A673 (cell line): ENCODE data around the gene NR2F2. TPM values are rescaled to one million over a fixed set of nuclear protein-coding genes. Genes with fewer than 3 reads are reported as not detected.

Experiments used
- BruUV-seq: library from RNA; stranded (reverse); fragments of 400-500 nt; replicated peaks from 2 replicates; lab custom pipeline; 2021; lab: Mats Ljungman, UMichigan
- CTCF ChIA-PET: fragments of 300-600 bp; sonication (Branson Sonifier 250); formaldehyde crosslinking; loops from one replicate; lab custom pipeline; 2022; ENCODE audit warnings: antibody characterized with exemption; lab: Charles Lee
- POLR2A ChIA-PET: fragments of 300-600 bp; sonication (Branson Sonifier 250); formaldehyde crosslinking; loops from one replicate; lab custom pipeline; 2022; ENCODE audit warnings: antibody characterized with exemption; ENCODE audit not compliant: low non-redundant PET; lab: Charles Lee
- DNase-seq: peaks from one replicate; pipeline ENCODE4 v3.0.0-alpha.2; 2015; ENCODE audit warnings: low spot score
- H3K27ac ChIP-seq: fragments of 200-600 bp; sonication (generic); 2 replicates; pipeline ENCODE4 v1.5.1; 2016; ENCODE audit warnings: mixed run types, low read depth, mild to moderate bottlenecking, mixed read lengths, antibody characterized with exemption, low read length; ENCODE audit not compliant: poor library complexity, severe bottlenecking
- H3K27me3 ChIP-seq: fragments of 200-600 bp; sonication (generic); replicated peaks from 2 replicates; pipeline ENCODE4 v1.6.1; 2017; ENCODE audit warnings: mixed run types, low read depth, mild to moderate bottlenecking, mixed read lengths, antibody characterized with exemption, low read length; ENCODE audit not compliant: insufficient read depth, poor library complexity
- H3K36me3 ChIP-seq: fragments of 200-600 bp; sonication (generic); 2 replicates; pipeline ENCODE4 v1.6.1; 2016; ENCODE audit warnings: mixed run types, mild to moderate bottlenecking, mixed read lengths, antibody characterized with exemption, low read length; ENCODE audit not compliant: insufficient read depth, poor library complexity, severe bottlenecking
- H3K4me1 ChIP-seq: fragments of 200-600 bp; sonication (generic); 2 replicates; pipeline ENCODE4 v1.6.1; 2017; ENCODE audit warnings: mixed run types, mild to moderate bottlenecking, mixed read lengths, antibody characterized with exemption, low read length; ENCODE audit not compliant: insufficient read depth, poor library complexity, severe bottlenecking
- H3K4me3 ChIP-seq: fragments of 200-600 bp; sonication (generic); 2 replicates; pipeline ENCODE4 v1.5.1; 2016; ENCODE audit warnings: low read depth, mixed run types, mild to moderate bottlenecking, mixed read lengths, low read length; ENCODE audit not compliant: poor library complexity, severe bottlenecking
- H3K9me3 ChIP-seq: fragments of 200-600 bp; sonication (generic); 2 replicates; pipeline ENCODE4 v1.6.1; 2016; ENCODE audit warnings: mixed run types, low read depth, mild to moderate bottlenecking, mixed read lengths, antibody characterized with exemption, low read length; ENCODE audit not compliant: poor library complexity, severe bottlenecking
- EZH2 ChIP-seq: fragments of 200-600 bp; sonication (generic); IDR thresholded peaks from 2 replicates; pipeline ENCODE4 v1.6.1; 2017; ENCODE audit warnings: borderline replicate concordance, low read depth, mild to moderate bottlenecking, mixed read lengths, antibody characterized with exemption, low read length; ENCODE audit not compliant: poor library complexity, severe bottlenecking
- intact Hi-C: fragments of 100-400 bp; cut with micrococcal nuclease; formaldehyde crosslinking; loops from one replicate; pipeline ENCODE4 v1.10.0; 2022; ENCODE audit not compliant: unreplicated experiment
- total RNA-seq: library from RNA; stranded (reverse); gene quantifications from 2 replicates; pipeline ENCODE4 v1.2.3, GENCODE V29; 2021
- TF ChIP-seq, protein P1 (sequence below): fragments of 300-800, 200-600 bp; sonication (generic); conservative IDR thresholded peaks from 2 replicates; pipeline ENCODE4 v1.5.1; 2017; ENCODE audit warnings: low read depth, mild to moderate bottlenecking, antibody characterized with exemption, low read length, moderate library complexity, mixed read lengths

The NR2F2 gene
- total RNA-seq, 1 experiment from 2014 or later: 106 TPM

DNA sequence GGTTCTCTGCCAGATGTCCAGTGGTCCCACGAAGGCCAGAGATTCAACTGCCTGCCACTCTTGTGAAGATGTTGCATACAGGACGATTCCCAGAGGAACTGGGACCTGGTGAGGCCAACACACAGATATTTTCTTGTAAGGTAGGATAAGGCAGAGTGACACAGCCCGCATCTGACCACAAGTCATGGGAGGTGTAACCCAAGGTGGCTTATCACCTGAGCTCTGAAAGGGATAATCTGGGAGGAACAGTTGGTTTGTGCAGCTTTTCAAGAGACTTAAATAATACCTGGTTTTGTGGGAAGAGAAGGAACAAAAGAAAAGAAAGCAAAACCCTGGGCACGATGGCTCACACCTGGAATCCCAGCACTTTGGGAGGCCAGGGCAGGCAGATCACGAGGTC, 39.8 kb upstream of the NR2F2 start:
- Histone ChIP-seq H3K27ac (no peak overlapping the region), H3K4me1 (no peaks in the 10 kb centered on the region), H3K36me3 (no peaks in the 10 kb centered on the region), H3K27me3 (no peaks in the 10 kb centered on the region), H3K9me3 (no peaks in the 10 kb centered on the region), H3K4me3 (no peak overlapping the region)
- CTCF ChIA-PET: no interaction called here
- intact Hi-C loops: no loop called here
- POLR2A ChIA-PET: no interaction called here
- TF ChIP-seq, protein P1, sequence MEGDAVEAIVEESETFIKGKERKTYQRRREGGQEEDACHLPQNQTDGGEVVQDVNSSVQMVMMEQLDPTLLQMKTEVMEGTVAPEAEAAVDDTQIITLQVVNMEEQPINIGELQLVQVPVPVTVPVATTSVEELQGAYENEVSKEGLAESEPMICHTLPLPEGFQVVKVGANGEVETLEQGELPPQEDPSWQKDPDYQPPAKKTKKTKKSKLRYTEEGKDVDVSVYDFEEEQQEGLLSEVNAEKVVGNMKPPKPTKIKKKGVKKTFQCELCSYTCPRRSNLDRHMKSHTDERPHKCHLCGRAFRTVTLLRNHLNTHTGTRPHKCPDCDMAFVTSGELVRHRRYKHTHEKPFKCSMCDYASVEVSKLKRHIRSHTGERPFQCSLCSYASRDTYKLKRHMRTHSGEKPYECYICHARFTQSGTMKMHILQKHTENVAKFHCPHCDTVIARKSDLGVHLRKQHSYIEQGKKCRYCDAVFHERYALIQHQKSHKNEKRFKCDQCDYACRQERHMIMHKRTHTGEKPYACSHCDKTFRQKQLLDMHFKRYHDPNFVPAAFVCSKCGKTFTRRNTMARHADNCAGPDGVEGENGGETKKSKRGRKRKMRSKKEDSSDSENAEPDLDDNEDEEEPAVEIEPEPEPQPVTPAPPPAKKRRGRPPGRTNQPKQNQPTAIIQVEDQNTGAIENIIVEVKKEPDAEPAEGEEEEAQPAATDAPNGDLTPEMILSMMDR: no peak
- no peak for TF ChIP-seq EZH2
- DNase-seq: no peak
- BruUV-seq: no TSS peak

DNA sequence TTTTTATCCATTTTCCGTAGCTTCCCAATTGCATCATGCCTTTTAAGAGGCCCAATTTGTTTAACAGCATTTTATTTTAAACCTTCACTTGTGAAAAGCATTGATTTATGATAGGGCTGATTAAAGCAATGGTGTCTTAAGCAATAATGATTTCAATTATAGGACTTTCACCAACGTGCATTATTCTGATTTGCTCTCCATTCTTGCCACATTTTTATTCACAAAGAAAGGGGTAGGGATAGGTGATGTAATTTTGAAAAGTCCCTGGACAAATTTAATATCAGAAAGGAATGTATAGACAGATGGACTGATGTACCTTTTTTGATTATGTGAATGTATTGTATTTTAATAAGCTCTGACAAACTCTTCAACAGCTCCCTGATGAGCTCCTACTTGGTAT, 37.9 kb upstream of the NR2F2 start:
- no peak for TF ChIP-seq EZH2
- TF ChIP-seq, protein P1: no peak
- intact Hi-C loops: no loop called here
- DNase-seq: no peak
- Histone ChIP-seq H3K9me3 (peaks cover 2% of the 10 kb centered on the region), H3K27ac (no peak overlapping the region), H3K36me3 (no peaks in the 10 kb centered on the region), H3K4me3 (no peak overlapping the region), H3K4me1 (no peaks in the 10 kb centered on the region), H3K27me3 (no peaks in the 10 kb centered on the region)
- BruUV-seq: no TSS peak
- ChIA-PET CTCF (no interaction called here), POLR2A (no interaction called here)

DNA sequence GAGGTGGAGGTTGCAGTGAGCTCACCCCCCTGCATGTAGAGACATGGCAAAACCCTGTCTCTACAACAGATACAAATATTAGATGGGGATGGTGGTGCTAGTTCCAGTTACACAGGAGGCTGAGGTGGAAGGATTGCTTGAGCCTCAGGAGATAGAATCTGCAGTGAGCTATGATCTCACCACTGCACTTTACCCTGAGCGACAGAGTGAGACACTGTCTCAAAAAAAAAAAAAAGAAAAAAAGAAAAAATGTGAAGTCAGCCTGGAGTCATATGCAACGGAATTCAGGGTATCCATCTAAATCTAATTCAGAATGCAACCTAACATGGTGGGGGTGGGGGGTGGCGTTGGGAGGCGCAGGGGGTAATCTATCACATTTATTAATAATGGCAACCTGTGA, 37.1 kb upstream of the NR2F2 start:
- Histone ChIP-seq H3K27me3 (no peaks in the 10 kb centered on the region), H3K27ac (no peak overlapping the region), H3K4me1 (no peaks in the 10 kb centered on the region), H3K9me3 (peaks cover 10% of the 10 kb centered on the region), H3K36me3 (no peaks in the 10 kb centered on the region), H3K4me3 (no peak overlapping the region)
- POLR2A ChIA-PET: no interaction called here
- no peak for DNase-seq
- intact Hi-C loops: no loop called here
- no peak for TF ChIP-seq EZH2
- TF ChIP-seq, protein P1: no peak
- BruUV-seq: no TSS peak
- CTCF ChIA-PET: no interaction called here
